ENCODE measurements around the gene IFI35. TPM values are rescaled to one million over a fixed set of nuclear protein-coding genes. Genes with fewer than 3 reads are reported as not detected.

The IFI35 gene
- total and polyA plus RNA-seq, 9 of the 15 experiments (the other 6 are each of a cell fraction or from before 2014, with no cell fraction given), result 4.4 to 13.1 (median 10.2) TPM

- TF ChIP-seq NR2C2 (CRISPR knock-in tag; IDR thresholded peaks at IDR 0.05) (0 out of 2 replicates have a peak, but pooled peaks have one; percentile 13), NR2C2 (tag; IDR thresholded peaks at IDR 0.05) (no peak), ZC3H4 (CRISPR knock-in tag; IDR thresholded peaks at IDR 0.05; ENCODE audit: borderline replicate concordance) (peak; percentile 66; the same call in 1 of the 2 replicates), CXXC5 (CRISPR knock-in tag; IDR thresholded peaks at IDR 0.05) (peak; percentile 79), E2F6 (IDR thresholded peaks at IDR 0.05; ENCODE audit: borderline replicate concordance in 1 of 2, extremely low read depth in 1 of 2, insufficient read depth in 1 of 2, insufficient read length in 1 of 2, low read depth in 1 of 2, low read length in 1 of 2, poor library complexity in 1 of 2, severe bottlenecking in 1 of 2) (peak; percentile 44 to 82), ETS2 (tag; IDR thresholded peaks at IDR 0.05; ENCODE audit: borderline replicate concordance, poor library complexity, severe bottlenecking) (no peak), IRF2 (CRISPR knock-in tag; IDR thresholded peaks at IDR 0.05) (no peak), E2F3 (CRISPR knock-in tag; IDR thresholded peaks at IDR 0.05) (no peak), RBBP5 (IDR thresholded peaks at IDR 0.05; ENCODE audit: borderline replicate concordance, insufficient read depth, low read length, poor library complexity, severe bottlenecking) (peak; percentile 42), NONO (IDR thresholded peaks at IDR 0.05; ENCODE audit: low read depth in 2 of 2, low read length in 1 of 2) (0 out of 4 replicates have a peak, but pooled peaks of 1 of the 2 experiments have one; percentile 59), REST (IDR thresholded peaks at IDR 0.05; ENCODE audit: borderline replicate concordance) (no peak), REST (CRISPR knock-in tag; IDR thresholded peaks at IDR 0.05; ENCODE audit: low read depth) (no peak; the same call in 1 of the 2 replicates), CC2D1A (IDR thresholded peaks at IDR 0.05) (no peak), YY1 (IDR thresholded peaks at IDR 0.05; ENCODE audit: borderline replicate concordance in 1 of 3, control insufficient read depth in 1 of 3, extremely low read depth in 1 of 3, insufficient read depth in 3 of 3, insufficient read length in 1 of 3, insufficient replicate concordance in 2 of 3, low read depth in 1 of 3, low read length in 2 of 3) (peak in 1 of 3 experiments; percentile 9), HMG20A (CRISPR knock-in tag; conservative IDR thresholded peaks at IDR 0.05) (no peak), NCOA4 (IDR thresholded peaks at IDR 0.05; ENCODE audit: partially characterized antibody) (no peak), POLR2A (conservative IDR thresholded peaks at IDR 0.05) (peak; percentile 57; the same call in 1 of the 2 replicates)
Measured at GRCh38 chr17:43021741-43022512, 15.3 kb downstream of the IFI35 start, which contains the start of gene VAT1 (continued).
